K562 (cell line): ENCODE measurements around the gene CCDC9B. TPM values are rescaled to one million over a fixed set of nuclear protein-coding genes. Genes with fewer than 3 reads are reported as not detected.
A peak's percentile ranks its signal among the peaks of the same experiment; 100 is the strongest.

Source experiments
- ARID4B ChIP-seq: sonication (generic); formaldehyde crosslinking; IDR thresholded peaks from 2 replicates; pipeline ENCODE4 v1.8.0; 2022; ENCODE audit warnings: mild to moderate bottlenecking, missing genetic modification reagents
- CTBP1 ChIP-seq: fragments of 450-650 bp; IDR thresholded peaks from 2 replicates; pipeline ENCODE4 v1.6.1; 2016; ENCODE audit warnings: borderline replicate concordance
- ETS2 ChIP-seq: IDR thresholded peaks from 2 replicates; pipeline ENCODE4 v1.6.1; 2016; ENCODE audit warnings: borderline replicate concordance, missing genetic modification characterization, mild to moderate bottlenecking, moderate library complexity, missing compliant biosample characterization; ENCODE audit not compliant: poor library complexity, severe bottlenecking
- ETV5 ChIP-seq: sonication (generic); formaldehyde crosslinking; IDR thresholded peaks from 2 replicates; pipeline ENCODE4 v1.4.0; 2020; ENCODE audit warnings: low read depth, mild to moderate bottlenecking, missing genetic modification reagents
- ETV6 ChIP-seq, 3 experiments: fragments of 150-350 bp in 1 of 3; sonication (generic) in 1 of 3; formaldehyde crosslinking in 1 of 3; IDR thresholded peaks; 2 replicates each; pipeline versions ENCODE4 v1.6.1 to v1.8.0; 2014 to 2022; ENCODE audit warnings: borderline replicate concordance in 2 of 3, low read depth in 2 of 3, antibody characterized with exemption in 1 of 3, low read length in 1 of 3, mild to moderate bottlenecking in 1 of 3, missing genetic modification reagents in 1 of 3
- FOXP1 ChIP-seq: sonication (generic); formaldehyde crosslinking; IDR thresholded peaks from 2 replicates; pipeline ENCODE4 v1.8.0; 2022; ENCODE audit warnings: mild to moderate bottlenecking, missing genetic modification reagents
- HNRNPL ChIP-seq: fragments of 200-400 bp; formaldehyde crosslinking; IDR thresholded peaks from 2 replicates; pipeline ENCODE4 v1.6.1; 2017; ENCODE audit warnings: low read depth, mild to moderate bottlenecking, low read length
- KLF1 ChIP-seq: fragments of 450-650 bp; IDR thresholded peaks from 2 replicates; pipeline ENCODE4 v1.6.1; 2016; ENCODE audit warnings: missing genetic modification characterization, missing compliant biosample characterization
- MAX ChIP-seq: sonication (generic); formaldehyde crosslinking; IDR thresholded peaks from 2 replicates; pipeline ENCODE4 v1.9.0; 2022; ENCODE audit warnings: mild to moderate bottlenecking, missing genetic modification reagents
- MNT ChIP-seq, 2 experiments: fragments of 450-650 bp; conservative IDR thresholded peaks; 2 replicates each; pipeline ENCODE4 v1.6.1; 2017; ENCODE audit warnings: mild to moderate bottlenecking in 2 of 2, moderate library complexity in 2 of 2
- RFX5 ChIP-seq: IDR thresholded peaks from 2 replicates; pipeline ENCODE4 v1.6.1; 2011; ENCODE audit warnings: low read depth, mild to moderate bottlenecking, improper control_type of control experiment, low read length
- SIN3A ChIP-seq, 2 experiments: fragments of 150-350 bp in 1 of 2; IDR thresholded peaks; 2 replicates each; pipeline ENCODE4 v1.6.1; 2011 to 2016; ENCODE audit warnings: borderline replicate concordance in 2 of 2, low read depth in 2 of 2, low read length in 2 of 2, mild to moderate bottlenecking in 2 of 2, moderate library complexity in 2 of 2; ENCODE audit not compliant: control insufficient read depth in 1 of 2
- ZC3H8 ChIP-seq: fragments of 450-650 bp; IDR thresholded peaks from 2 replicates; pipeline ENCODE4 v1.6.1; 2017
- ZNF592 ChIP-seq: fragments of 450-650 bp; IDR thresholded peaks from 2 replicates; pipeline ENCODE4 v1.6.1; 2017; ENCODE audit warnings: antibody characterized with exemption, mild to moderate bottlenecking
- ZNF830 ChIP-seq: fragments of 250-450 bp; sonication (Bioruptor Pico); IDR thresholded peaks from 2 replicates; pipeline ENCODE4 v1.5.0; 2021; ENCODE audit warnings: mild to moderate bottlenecking
- polyA plus RNA-seq, 8 experiments: library from polyadenylated mRNA; depleted of rRNA in 4 of 8; stranded (reverse) in 5 of 8; unstranded in 3 of 8; fragments of >200 nt; fragmentation: Nextera tagmentation in 2 of 8; fragmentation: Illumina TruSeq in 1 of 8; extraction: Ambion mirVana in 2 of 8; extraction: Trizol in 1 of 8; gene quantifications; 2 replicates each; pipeline versions ENCODE4 v1.2.1 to v1.2.3, GENCODE V29; 2011 to 2014; ENCODE audit warnings: inconsistent platforms in 1 of 8, missing spikeins in 1 of 8
- total RNA-seq, 7 experiments: library from RNA; depleted of rRNA in 6 of 7; stranded (reverse); fragments of >200 nt in 6 of 7; fragmentation: Illumina TruSeq in 2 of 7; extraction: Trizol in 2 of 7; gene quantifications; 2 replicates each; pipeline versions ENCODE4 v1.2.1 to v1.2.3, GENCODE V29; 2011 to 2021; ENCODE audit warnings: low replicate concordance in 1 of 7

The CCDC9B gene
- total and polyA plus RNA-seq, 9 of the 15 experiments (the other 6 are each of a cell fraction or from before 2014, with no cell fraction given), result 0.01 to 0.47 (median 0.15) TPM; not detected in 1

- TF ChIP-seq ZNF592 (peak; percentile 63; the same call in 1 of the 2 replicates), CTBP1 (peak; percentile 75; the same call in 1 of the 2 replicates), ETV5 (0 out of 2 replicates have a peak, but pooled peaks have one; percentile 18), ZC3H8 (no peak), ETS2 (no peak), FOXP1 (CRISPR knock-in tag) (peak; percentile 67; the same call in 1 of the 2 replicates), MAX (CRISPR knock-in tag) (peak; percentile 96), ZNF830 (CRISPR knock-in tag) (no peak), RFX5 (no peak), KLF1 (tag) (peak; percentile 57; the same call in 1 of the 2 replicates), HNRNPL (peak; percentile 87), MNT (conservative IDR thresholded peaks at IDR 0.05) (peak; percentile 23 to 59; a peak in 2 of 4 replicates), SIN3A (IDR thresholded peaks at IDR 0.05; ENCODE audit: borderline replicate concordance in 2 of 2, control insufficient read depth in 1 of 2, low read depth in 2 of 2, low read length in 2 of 2) (0 out of 4 replicates have a peak, but pooled peaks of 1 of the 2 experiments have one; percentile 4), ARID4B (peak; percentile 61; the same call in 1 of the 2 replicates), ETV6 (IDR thresholded peaks at IDR 0.05; ENCODE audit: borderline replicate concordance in 1 of 2, low read depth in 2 of 2, low read length in 1 of 2) (no peak), ETV6 (CRISPR knock-in tag; IDR thresholded peaks at IDR 0.05; ENCODE audit: borderline replicate concordance) (no peak)
Measured at GRCh38 chr15:40290918-40291574, 49.7 kb downstream of the CCDC9B start (continued).
